Upper lobe of left lung (tissue), 6 donors: Measurements from ENCODE around the gene TUBB1. TPM values are rescaled to one million over a fixed set of nuclear protein-coding genes. Genes with fewer than 3 reads are reported as not detected.

Experiments used
- ATAC-seq, 2 donors: fragments of 200-7000 bp; cut with Tn5 transposase; one replicate each; pipeline ENCODE4 v1.9.1; 2022; ENCODE audit warnings: mild to moderate bottlenecking in 2 of 2, moderate library complexity in 2 of 2; ENCODE audit not compliant: low FRiP score in 2 of 2
- DNase-seq, 2 donors: peaks; one replicate each; pipeline ENCODE4 v3.0.0-alpha.2; 2019 to 2020
- H3K27ac ChIP-seq, 4 donors: fragments of 200-600 bp; sonication (generic); one replicate each; pipeline ENCODE4 v1.5.1; 2016 to 2019
- H3K27me3 ChIP-seq, 4 donors: fragments of 200-600 bp; sonication (generic); one replicate each; pipeline ENCODE4 v1.5.1; 2017 to 2019
- H3K36me3 ChIP-seq, 4 donors: fragments of 200-600 bp; sonication (generic); one replicate each; pipeline ENCODE4 v1.5.1; 2016 to 2019
- H3K4me1 ChIP-seq, 4 donors: fragments of 200-600 bp; sonication (generic); one replicate each; pipeline ENCODE4 v1.5.1; 2018 to 2019
- H3K4me3 ChIP-seq, 4 donors: fragments of 200-600 bp; sonication (generic); one replicate each; pipeline ENCODE4 v1.5.1; 2017 to 2019; ENCODE audit warnings: mild to moderate bottlenecking in 2 of 4, moderate library complexity in 1 of 4
- H3K9me3 ChIP-seq, 4 donors: fragments of 200-600 bp; sonication (generic); one replicate each; pipeline ENCODE4 v1.5.1; 2018 to 2019
- CTCF ChIP-seq, 6 experiments: fragments of 450-650 bp in 4 of 6; fragments of 200-600 bp in 2 of 6; sonication (generic) in 2 of 6; IDR thresholded peaks; one replicate each; pipeline ENCODE4 v1.5.1; 2016 to 2019; ENCODE audit warnings: antibody characterized with exemption in 6 of 6
- EP300 ChIP-seq, 4 donors: sonication (generic); formaldehyde crosslinking; IDR thresholded peaks; one replicate each; pipeline ENCODE4 v1.5.1; 2017; ENCODE audit warnings: antibody characterized with exemption in 4 of 4, control low read depth in 2 of 4
- POLR2A ChIP-seq, 4 donors: fragments of 450-650 bp; IDR thresholded peaks; one replicate each; pipeline ENCODE4 v1.5.1; 2016 to 2017; ENCODE audit warnings: antibody characterized with exemption in 4 of 4, mild to moderate bottlenecking in 2 of 4
- POLR2AphosphoS5 ChIP-seq, 2 donors: sonication (generic); formaldehyde crosslinking; IDR thresholded peaks; one replicate each; pipeline ENCODE4 v1.5.1; 2017; ENCODE audit warnings: antibody characterized with exemption in 2 of 2
- WGBS, 2 donors: methylation state at CpG; one replicate each; pipeline ENCODE4 v1.1.5; 2017 to 2018; 5-methylcytosine and 5-hydroxymethylcytosine counted together
- total RNA-seq, 6 donors: library from RNA; depleted of rRNA in 4 of 6; stranded (reverse); fragments of >200 nt in 4 of 6; gene quantifications; one replicate each; pipeline versions ENCODE4 v1.1.0 to v1.2.1, GENCODE V29; 2016 to 2021
- donor health status: DM: no; HTN: no; CAD: no; lungs with moderate emphysema.
- donor health status: DM: no; HTN: yes; CAD: no; lungs with severe emphysema.

TUBB1 gene
- total RNA-seq, 6 donors from 2014 or later: 1.5 to 9.3 (median 2.6) TPM

DNA sequence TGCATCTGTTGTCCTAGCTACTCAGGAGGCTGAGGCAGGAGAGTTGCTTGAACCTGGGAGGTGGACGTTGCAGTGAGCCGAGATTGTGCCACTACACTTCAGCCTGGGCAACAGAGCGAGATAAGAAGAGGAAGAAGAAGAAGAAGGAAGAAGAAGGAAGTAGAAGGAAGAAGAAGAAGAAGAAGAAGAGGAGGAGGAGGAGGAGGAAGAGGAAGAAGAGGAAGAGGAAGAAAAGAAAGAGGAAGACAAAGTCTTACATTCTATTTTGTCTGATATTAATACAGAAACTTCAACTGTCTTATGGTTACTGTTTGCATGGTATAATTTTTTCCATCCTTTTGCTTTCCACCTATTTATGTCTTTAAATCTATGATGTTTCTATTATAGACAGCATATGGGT lies 45.4 kb upstream of the TUBB1 start:
- ATAC-seq: no peak
- Histone ChIP-seq H3K4me3 (no peak overlapping the region), H3K27me3 (no peaks in the 10 kb centered on the region), H3K36me3 (no peaks in the 10 kb centered on the region), H3K4me1 (no peaks in the 10 kb centered on the region), H3K9me3 (peaks cover 4 to 14% (median 8%) of the 10 kb centered on the region in 4 donors), H3K27ac (no peak overlapping the region)
- no peak for DNase-seq
- 60 to 76% methylated on average over 3 of the region's 3 CpGs for WGBS, 2 donors
- no peak for TF ChIP-seq EP300 (IDR thresholded peaks at IDR 0.05)
- TF ChIP-seq POLR2AphosphoS5 (IDR thresholded peaks at IDR 0.05): no peak
- TF ChIP-seq CTCF (IDR thresholded peaks at IDR 0.05): no peak
- no peak for TF ChIP-seq POLR2A (IDR thresholded peaks at IDR 0.05)

GRCh38 chr20:58975353-58975752 lies 43.9 kb upstream of the TUBB1 start:
- WGBS, 2 donors: 89 to 94% methylated on average over 1 of the region's 1 CpG
- Histone ChIP-seq H3K27me3 (no peaks in the 10 kb centered on the region), H3K27ac (no peak overlapping the region), H3K9me3 (peaks cover 0 to 14% (median 8%) of the 10 kb centered on the region in 4 donors), H3K4me1 (peaks cover 0 to under 1% (median under 1%) of the 10 kb centered on the region in 4 donors), H3K4me3 (no peak overlapping the region), H3K36me3 (no peaks in the 10 kb centered on the region)
- ATAC-seq (no peak), DNase-seq (no peak)
- TF ChIP-seq CTCF (IDR thresholded peaks at IDR 0.05) (no peak), EP300 (IDR thresholded peaks at IDR 0.05) (no peak), POLR2AphosphoS5 (IDR thresholded peaks at IDR 0.05) (no peak), POLR2A (IDR thresholded peaks at IDR 0.05) (no peak)

GRCh38 chr20:58976061-58976730 lies 43.0 kb upstream of the TUBB1 start:
- no peak for TF ChIP-seq POLR2A (IDR thresholded peaks at IDR 0.05)
- no peak for TF ChIP-seq CTCF (IDR thresholded peaks at IDR 0.05)
- TF ChIP-seq POLR2AphosphoS5 (IDR thresholded peaks at IDR 0.05): no peak
- no peak for TF ChIP-seq EP300 (IDR thresholded peaks at IDR 0.05)
- DNase-seq: no peak
- Histone ChIP-seq H3K27me3 (no peaks in the 10 kb centered on the region), H3K9me3 (peaks cover 0 to 14% (median 8%) of the 10 kb centered on the region in 4 donors), H3K4me1 (peaks cover 0 to 5% (median 3%) of the 10 kb centered on the region in 4 donors), H3K4me3 (no peak overlapping the region), H3K27ac (no peak overlapping the region), H3K36me3 (no peaks in the 10 kb centered on the region)
- ATAC-seq: no peak
- WGBS, 2 donors: 86 to 93% methylated on average over 3 of the region's 3 CpGs

- DNase-seq (no peak), ATAC-seq (no peak)
- Histone ChIP-seq H3K9me3 (peaks cover 0 to 14% (median 8%) of the 10 kb centered on the region in 4 donors), H3K4me3 (no peak overlapping the region), H3K36me3 (no peaks in the 10 kb centered on the region), H3K27ac (no peak overlapping the region), H3K4me1 (peaks cover 12 to 22% (median 17%) of the 10 kb centered on the region in 4 donors), H3K27me3 (no peaks in the 10 kb centered on the region)
- no peak for TF ChIP-seq EP300 (IDR thresholded peaks at IDR 0.05)
- no peak for TF ChIP-seq POLR2AphosphoS5 (IDR thresholded peaks at IDR 0.05)
- no peak for TF ChIP-seq CTCF (IDR thresholded peaks at IDR 0.05)
- no peak for TF ChIP-seq POLR2A (IDR thresholded peaks at IDR 0.05)
- WGBS, 2 donors: 77 to 79% methylated on average over 6 of the region's 6 CpGs
These were observed 40.7 kb upstream of the TUBB1 start for GRCh38 chr20:58978351-58979190.
